8988T (cell line): ENCODE measurements around the gene NOXO1.
"Not testable (repeated sequence)": the region's sequence is repeated elsewhere in the genome, so short reads cannot be mapped to it uniquely, and the experiment has no call there.

Experiments
- DNase-seq: peaks from one replicate; pipeline ENCODE4 v3.0.0; 2011

NOXO1 gene

GRCh38 chr16:1959269-1960039, 21.8 kb downstream of the NOXO1 start, which contains the start of gene NDUFB10:
Gene NDUFB10, plus strand, starts transcription at chr16:1959538. Its CDS starts 87 bp downstream, at chr16:1959625.
- peak; percentile 70 for DNase-seq

GRCh38 chr16:1958715-1959268, 22.5 kb downstream of the NOXO1 start:
- no peak for DNase-seq

GRCh38 chr16:1958143-1958491, 23.2 kb downstream of the NOXO1 start:
- DNase-seq, result not testable (repeated sequence)

GRCh38 chr16:1957434-1958142, 23.7 kb downstream of the NOXO1 start:
- not testable (repeated sequence) for DNase-seq

GRCh38 chr16:1953734-1954133, 27.5 kb downstream of the NOXO1 start:
- no peak for DNase-seq

GRCh38 chr16:1950559-1950958, 30.7 kb downstream of the NOXO1 start:
- DNase-seq, result no peak

- no peak for DNase-seq
These were observed 31.2 kb downstream of the NOXO1 start for GRCh38 chr16:1950047-1950446.

GRCh38 chr16:1949507-1949906, 31.8 kb downstream of the NOXO1 start:
- DNase-seq, result no peak

- no peak for DNase-seq
These were observed 33.9 kb downstream of the NOXO1 start for GRCh38 chr16:1947369-1947670.

GRCh38 chr16:1946495-1947368, 34.5 kb downstream of the NOXO1 start:
- DNase-seq, result no peak

GRCh38 chr16:1945559-1946391, 35.5 kb downstream of the NOXO1 start:
- DNase-seq, result no peak

GRCh38 chr16:1944612-1945199, 36.6 kb downstream of the NOXO1 start:
- no peak for DNase-seq

GRCh38 chr16:1942810-1943726, 38.2 kb downstream of the NOXO1 start, which contains the start of gene MSRB1:
Gene MSRB1, minus strand, starts transcription at chr16:1943199. Its CDS starts 43 bp downstream, at chr16:1943156.
- peak; percentile 90 for DNase-seq

GRCh38 chr16:1942047-1942809, 39.0 kb downstream of the NOXO1 start:
- DNase-seq, result no peak

- no peak for DNase-seq
These were observed 39.9 kb downstream of the NOXO1 start for GRCh38 chr16:1941162-1942046.

GRCh38 chr16:1940273-1941161, 40.8 kb downstream of the NOXO1 start:
- no peak for DNase-seq

GRCh38 chr16:1939833-1940232, 41.4 kb downstream of the NOXO1 start:
- DNase-seq, result not testable (repeated sequence)

GRCh38 chr16:1938910-1939309, 42.4 kb downstream of the NOXO1 start:
- no peak for DNase-seq
